ENCODE measurements around the gene SAMD1.

- TF ChIP-seq, protein P1, sequence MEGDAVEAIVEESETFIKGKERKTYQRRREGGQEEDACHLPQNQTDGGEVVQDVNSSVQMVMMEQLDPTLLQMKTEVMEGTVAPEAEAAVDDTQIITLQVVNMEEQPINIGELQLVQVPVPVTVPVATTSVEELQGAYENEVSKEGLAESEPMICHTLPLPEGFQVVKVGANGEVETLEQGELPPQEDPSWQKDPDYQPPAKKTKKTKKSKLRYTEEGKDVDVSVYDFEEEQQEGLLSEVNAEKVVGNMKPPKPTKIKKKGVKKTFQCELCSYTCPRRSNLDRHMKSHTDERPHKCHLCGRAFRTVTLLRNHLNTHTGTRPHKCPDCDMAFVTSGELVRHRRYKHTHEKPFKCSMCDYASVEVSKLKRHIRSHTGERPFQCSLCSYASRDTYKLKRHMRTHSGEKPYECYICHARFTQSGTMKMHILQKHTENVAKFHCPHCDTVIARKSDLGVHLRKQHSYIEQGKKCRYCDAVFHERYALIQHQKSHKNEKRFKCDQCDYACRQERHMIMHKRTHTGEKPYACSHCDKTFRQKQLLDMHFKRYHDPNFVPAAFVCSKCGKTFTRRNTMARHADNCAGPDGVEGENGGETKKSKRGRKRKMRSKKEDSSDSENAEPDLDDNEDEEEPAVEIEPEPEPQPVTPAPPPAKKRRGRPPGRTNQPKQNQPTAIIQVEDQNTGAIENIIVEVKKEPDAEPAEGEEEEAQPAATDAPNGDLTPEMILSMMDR (conservative IDR thresholded peaks at IDR 0.05; ENCODE audit: low read depth, low read length) = no peak
- no peak for TF ChIP-seq EZH2 (IDR thresholded peaks at IDR 0.05; ENCODE audit: borderline replicate concordance, low read depth, low read length, poor library complexity, severe bottlenecking)
Observed at GRCh38 chr19:14056741-14057356, 33.7 kb downstream of the SAMD1 start.
